Heart left ventricle (tissue), 16 donors: ENCODE data around the gene OS9. TPM values are rescaled to one million over a fixed set of nuclear protein-coding genes. Genes with fewer than 3 reads are reported as not detected.
"Not testable (repeated sequence)": the region's sequence is repeated elsewhere in the genome, so short reads cannot be mapped to it uniquely, and the experiment has no call there.

Experiments
- ATAC-seq, 4 donors: fragments of 200-7000 bp; cut with Tn5 transposase; one replicate each; pipeline ENCODE4 v1.9.1; 2020 to 2022; ENCODE audit warnings: moderate library complexity in 4 of 4, mild to moderate bottlenecking in 3 of 4, moderate number of reproducible peaks in 1 of 4
- DNase-seq, 5 donors: peaks; one replicate each; pipeline ENCODE4 v3.0.0-alpha.2; 2020
- H3K27ac ChIP-seq, 12 donors: fragments of 200-600 bp; sonication (generic) in 4 of 12; one replicate each; pipeline versions ENCODE4 v1.5.0 to v1.8.0; 2016 to 2022; ENCODE audit warnings: mild to moderate bottlenecking in 2 of 12
- H3K27me3 ChIP-seq, 9 donors: fragments of 200-600 bp; sonication (generic) in 2 of 9; one replicate each; pipeline versions ENCODE4 v1.5.1 to v1.8.0; 2016 to 2022; ENCODE audit warnings: mild to moderate bottlenecking in 3 of 9
- H3K36me3 ChIP-seq, 9 donors: fragments of 200-600 bp; sonication (generic) in 2 of 9; one replicate each; pipeline versions ENCODE4 v1.5.0 to v1.8.0; 2018 to 2022; ENCODE audit warnings: mild to moderate bottlenecking in 2 of 9
- H3K4me1 ChIP-seq, 12 donors: fragments of 200-600 bp; sonication (generic) in 4 of 12; one replicate each; pipeline versions ENCODE4 v1.5.0 to v1.8.0; 2016 to 2022; ENCODE audit warnings: mild to moderate bottlenecking in 3 of 12
- H3K4me3 ChIP-seq, 12 donors: fragments of 200-600 bp; sonication (generic) in 4 of 12; one replicate each; pipeline versions ENCODE4 v1.5.0 to v1.8.0; 2017 to 2022; ENCODE audit warnings: mild to moderate bottlenecking in 9 of 12, moderate library complexity in 4 of 12
- H3K9me3 ChIP-seq, 12 donors: fragments of 200-600 bp; sonication (generic) in 4 of 12; one replicate each; pipeline versions ENCODE4 v1.5.0 to v1.8.0; 2016 to 2022; ENCODE audit warnings: mild to moderate bottlenecking in 1 of 12
- CTCF ChIP-seq, 12 donors: fragments of 200-600 bp; sonication (generic) in 4 of 12; IDR thresholded peaks; one replicate each; pipeline versions ENCODE4 v1.5.0 to v1.8.0; 2018 to 2022; ENCODE audit warnings: antibody characterized with exemption in 12 of 12, mild to moderate bottlenecking in 5 of 12
- POLR2A ChIP-seq, 2 donors: fragments of 450-650 bp; IDR thresholded peaks; one replicate each; pipeline ENCODE4 v1.6.1; 2017; ENCODE audit warnings: antibody characterized with exemption in 2 of 2, mild to moderate bottlenecking in 2 of 2, moderate library complexity in 2 of 2
- WGBS, 4 donors: extraction: QIAGEN DNeasy Blood & Tissue Kit in 2 of 4; methylation state at CpG; one replicate each; pipeline versions ENCODE4 v1.1.5 to v1.1.7; 2013 to 2018; 5-methylcytosine and 5-hydroxymethylcytosine counted together
- intact Hi-C, 10 donors: fragments of 100-400 bp; cut with DNase I; formaldehyde crosslinking; loops; one replicate each; pipeline versions ENCODE4 v1.11.1 to v1.14.2; 2022
- polyA plus RNA-seq, 2 donors: library from polyadenylated mRNA; stranded (reverse); fragments of 200-250 nt; gene quantifications; one replicate each; pipeline ENCODE4 v1.2.3, GENCODE V29; 2013
- total RNA-seq, 9 donors: library from RNA; depleted of rRNA in 2 of 9; stranded (reverse); fragments of >200 nt in 2 of 9; fragmentation: NEBNext Ultra II Directional in 3 of 9; extraction: Animal tissue kit (Norgen Biotek cat#: 25700) in 3 of 9; gene quantifications; one replicate each; pipeline versions ENCODE4 v1.1.0 to v1.2.4, GENCODE V29; 2016 to 2023
- donor health status: ischemic (EF 13 %, LVEDD 7.1; RV severe dilation, severe dysfunction).
- donor health status: healthy with polysubstance abuse.
- donor health status: DM: no; HTN: yes; CAD: no.
- donor health status: DM: no; HTN: no; CAD: no.
- donor health status: ischemic (EF 25% LVEDD 6.9; RV normal size, moderate dysfunction).
- donor health status: ischemic (EF 25% LVEDD 5.7; RV mildly dilated, moderate dysfunction).
- donor health status: healthy.
- donor health status: DM: yes; HTN: yes; CAD: no.
- donor health status: ischemic (EF 35%, LVEDD 5.7; RV mildly dilated, moderate dysfunction).
- donor health status: nonischemic (EF 11% LVEDD 7.7; RV severe dilation, severe dysfunction).
- donor health status: DM: yes; HTN: yes; CAD: no.
- donor health status: PGD.
- donor health status: ischemic (EF 29% LVEDD 5.4; RV normal size, mild dysfunction).
- donor health status: nonischemic (EF 23%, LVEDD 6.1; RV moderate dilation, normal function).

Gene OS9
- total and polyA plus RNA-seq, 11 donors: 89.4 to 196 (median 130) TPM

DNA sequence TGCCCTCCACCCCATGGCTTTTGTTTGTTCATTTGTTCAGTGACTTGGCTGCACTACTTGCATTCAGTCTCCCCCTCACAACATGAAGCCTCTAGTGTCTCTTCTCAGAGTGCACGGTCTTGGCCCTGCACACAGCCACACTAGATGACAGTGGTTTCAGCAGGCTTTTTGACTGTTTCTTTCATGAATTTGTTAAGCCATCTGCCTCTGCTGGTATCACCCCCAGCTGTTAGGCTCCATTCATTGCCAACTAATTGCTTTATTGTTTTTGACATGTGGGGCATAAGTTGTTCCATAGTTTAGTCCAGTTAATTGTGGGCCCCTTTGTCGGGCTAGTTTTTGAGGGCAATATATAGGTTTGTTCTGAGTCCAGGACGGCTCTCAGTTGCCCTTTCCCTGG is 18.8 kb downstream of the OS9 start:
- 94 to 96% (median 95%) methylated on average over 3 of the region's 3 CpGs for WGBS, 4 donors

GRCh38 chr12:57713209-57713608 is 19.3 kb downstream of the OS9 start:
- Histone ChIP-seq H3K36me3 (peaks cover 0 to 91% (median 65%) of the 10 kb centered on the region in 9 donors), H3K9me3 (peaks cover 0 to 3% (median 0%) of the 10 kb centered on the region in 12 donors), H3K4me1 (no peaks in the 10 kb centered on the region), H3K27me3 (no peaks in the 10 kb centered on the region), H3K4me3 (no peak overlapping the region), H3K27ac (no peak overlapping the region)
- ATAC-seq (no peak), DNase-seq (no peak)
- intact Hi-C loops: no loop called here
- 89 to 94% (median 92%) methylated on average over 5 of the region's 5 CpGs for WGBS, 4 donors
- TF ChIP-seq POLR2A (IDR thresholded peaks at IDR 0.05) (no peak), CTCF (IDR thresholded peaks at IDR 0.05) (no peak)

More for the DNA sequence above, 18.8 kb downstream of the OS9 start:
- Histone ChIP-seq H3K27ac (no peak overlapping the region), H3K36me3 (peaks cover 0 to 91% (median 65%) of the 10 kb centered on the region in 9 donors), H3K27me3 (no peaks in the 10 kb centered on the region), H3K9me3 (peaks cover 0 to 3% (median 0%) of the 10 kb centered on the region in 12 donors), H3K4me1 (no peaks in the 10 kb centered on the region), H3K4me3 (no peak overlapping the region)
- TF ChIP-seq CTCF (IDR thresholded peaks at IDR 0.05) (no peak), POLR2A (IDR thresholded peaks at IDR 0.05) (no peak)
- ATAC-seq (no peak), DNase-seq (no peak)
- intact Hi-C loops: no loop called here

- intact Hi-C loops, H3K4me1 ChIP-seq, DNase-seq, H3K9me3 ChIP-seq, H3K27ac ChIP-seq, ATAC-seq, H3K27me3 ChIP-seq, H3K4me3 ChIP-seq: not testable (repeated sequence)
- WGBS, 4 donors: 88 to 98% (median 95%) methylated on average over 6 of the region's 6 CpGs
- H3K36me3 ChIP-seq: peaks cover 0 to 92% (median 70%) of the 10 kb centered on the region in 9 donors
These were observed 21.3 kb downstream of the OS9 start for GRCh38 chr12:57715036-57715748.

- DNase-seq (no peak), ATAC-seq (no peak)
- Histone ChIP-seq H3K27ac (no peak overlapping the region), H3K36me3 (peaks cover 0 to 92% (median 76%) of the 10 kb centered on the region in 9 donors), H3K9me3 (peaks cover 0 to 3% (median 0%) of the 10 kb centered on the region in 12 donors), H3K4me3 (no peak overlapping the region), H3K4me1 (no peaks in the 10 kb centered on the region), H3K27me3 (no peaks in the 10 kb centered on the region)
- TF ChIP-seq CTCF (IDR thresholded peaks at IDR 0.05) (no peak), POLR2A (IDR thresholded peaks at IDR 0.05) (no peak)
- intact Hi-C loops: no loop called here
- WGBS, 4 donors: 92 to 96% (median 94%) methylated on average over 12 of the region's 12 CpGs
These were observed 21.9 kb downstream of the OS9 start for GRCh38 chr12:57715786-57716185.
